HEK293T (cell line): ENCODE data around the gene GALNT16.

Source experiments
- CTCF ChIA-PET: fragments of 350-600 bp; formaldehyde crosslinking; extraction: SDS; loops from one replicate; lab custom pipeline; 2021; ENCODE audit warnings: antibody characterized with exemption, inconsistent platforms; lab: Yijun Ruan, JAX
- POLR2A ChIA-PET: fragments of 350-600 bp; formaldehyde crosslinking; extraction: SDS; loops from one replicate; lab custom pipeline; 2020; ENCODE audit warnings: antibody characterized with exemption, inconsistent platforms; lab: Yijun Ruan, JAX
- DNase-seq: peaks from one replicate; pipeline ENCODE4 v3.0.0; 2012; ENCODE audit warnings: mixed read lengths; ENCODE audit errors: extremely low spot score
- ARNT ChIP-seq: fragments of 450-650 bp; IDR thresholded peaks from 2 replicates; pipeline ENCODE4 v1.6.1; 2017; ENCODE audit warnings: mild to moderate bottlenecking
- BHLHE40 ChIP-seq: fragments of 450-650 bp; IDR thresholded peaks from 2 replicates; pipeline ENCODE4 v1.6.1; 2016; ENCODE audit warnings: mild to moderate bottlenecking, moderate library complexity, borderline replicate concordance
- CTBP1 ChIP-seq: fragments of 450-650 bp; IDR thresholded peaks from 2 replicates; pipeline ENCODE4 v1.6.1; 2016; ENCODE audit warnings: borderline replicate concordance
- ELF4 ChIP-seq: fragments of 450-650 bp; IDR thresholded peaks from 2 replicates; pipeline ENCODE4 v1.6.1; 2017; ENCODE audit warnings: antibody characterized with exemption
- FOXA1 ChIP-seq: fragments of 450-650 bp; IDR thresholded peaks from 2 replicates; pipeline ENCODE4 v1.6.1; 2016; ENCODE audit warnings: mild to moderate bottlenecking
- FOXK2 ChIP-seq: fragments of 450-650 bp; IDR thresholded peaks from 2 replicates; pipeline ENCODE4 v1.6.1; 2016; ENCODE audit warnings: mild to moderate bottlenecking
- FOXM1 ChIP-seq: fragments of 450-650 bp; IDR thresholded peaks from 2 replicates; pipeline ENCODE4 v1.6.1; 2017; ENCODE audit warnings: mild to moderate bottlenecking, borderline replicate concordance
- HDGF ChIP-seq: fragments of 450-650 bp; IDR thresholded peaks from 2 replicates; pipeline ENCODE4 v1.6.1; 2017; ENCODE audit warnings: antibody characterized with exemption, borderline replicate concordance
- L3MBTL2 ChIP-seq: fragments of 450-650 bp; conservative IDR thresholded peaks from 2 replicates; pipeline ENCODE4 v1.6.1; 2016; ENCODE audit warnings: mild to moderate bottlenecking
- LEF1 ChIP-seq: fragments of 450-650 bp; IDR thresholded peaks from 2 replicates; pipeline ENCODE4 v1.6.1; 2017; ENCODE audit warnings: mild to moderate bottlenecking, borderline replicate concordance
- NFRKB ChIP-seq: fragments of 450-650 bp; IDR thresholded peaks from 2 replicates; pipeline ENCODE4 v1.6.1; 2016; ENCODE audit warnings: mild to moderate bottlenecking, moderate library complexity
- SP1 ChIP-seq: fragments of 450-650 bp; IDR thresholded peaks from 2 replicates; pipeline ENCODE4 v1.6.1; 2017
- SUZ12 ChIP-seq: fragments of 450-650 bp; IDR thresholded peaks from 2 replicates; pipeline ENCODE4 v1.6.1; 2016; ENCODE audit warnings: mild to moderate bottlenecking
- TARDBP ChIP-seq: fragments of 450-650 bp; IDR thresholded peaks from 2 replicates; pipeline ENCODE4 v1.6.1; 2016
- ZNF384 ChIP-seq: fragments of 450-650 bp; IDR thresholded peaks from 2 replicates; pipeline ENCODE4 v1.6.1; 2016
- TF ChIP-seq, protein P1 (sequence below): fragments of 450-650 bp; IDR thresholded peaks from 2 replicates; pipeline ENCODE4 v1.6.1; 2016

GALNT16 gene

DNA sequence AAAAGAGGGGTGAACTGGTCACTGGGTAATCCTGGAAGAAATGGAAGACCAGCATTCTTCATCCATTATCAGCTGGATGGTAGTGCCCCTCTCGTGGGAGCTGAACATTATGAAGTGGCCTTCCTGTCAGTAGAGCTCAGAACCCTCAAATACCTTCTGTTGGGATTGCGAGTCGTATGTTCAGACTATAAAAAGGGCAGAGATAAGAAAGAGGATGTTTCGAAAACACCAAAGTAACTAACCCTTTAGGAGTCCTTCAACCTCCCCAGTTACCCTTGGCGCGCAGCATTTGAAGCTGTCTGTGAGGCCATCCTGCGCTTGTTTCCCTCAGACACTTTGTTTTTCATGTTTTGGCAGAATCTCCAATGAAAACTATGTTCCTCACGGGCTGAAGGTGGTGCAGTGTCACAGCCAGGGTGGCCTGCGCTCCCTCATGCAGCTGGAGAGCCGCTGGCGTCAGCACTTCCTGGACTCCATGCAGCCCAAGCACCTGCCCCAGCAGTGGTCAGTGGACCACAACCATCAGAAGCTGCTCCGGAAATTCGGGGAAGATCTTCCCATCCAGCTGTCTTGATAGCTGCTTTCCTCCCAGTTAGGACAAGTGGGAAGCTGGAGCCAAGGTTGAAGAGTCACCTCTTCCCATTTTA, 19.3 kb upstream of the GALNT16 start:
- POLR2A ChIA-PET = no interaction called here
- CTCF ChIA-PET = interaction anchor here (1.4 kb wide), 1 partner anchor 220 kb away, joined by 6 read pairs; no protein-coding TSS in a partner anchor
- TF ChIP-seq TARDBP (no peak), BHLHE40 (no peak), CTBP1 (no peak), NFRKB (no peak), FOXA1 (no peak), ARNT (no peak), ZNF384 (no peak), L3MBTL2 (no peak), SUZ12 (no peak), FOXM1 (no peak), FOXK2 (no peak), HDGF (no peak), LEF1 (no peak)
- TF ChIP-seq, protein P1, sequence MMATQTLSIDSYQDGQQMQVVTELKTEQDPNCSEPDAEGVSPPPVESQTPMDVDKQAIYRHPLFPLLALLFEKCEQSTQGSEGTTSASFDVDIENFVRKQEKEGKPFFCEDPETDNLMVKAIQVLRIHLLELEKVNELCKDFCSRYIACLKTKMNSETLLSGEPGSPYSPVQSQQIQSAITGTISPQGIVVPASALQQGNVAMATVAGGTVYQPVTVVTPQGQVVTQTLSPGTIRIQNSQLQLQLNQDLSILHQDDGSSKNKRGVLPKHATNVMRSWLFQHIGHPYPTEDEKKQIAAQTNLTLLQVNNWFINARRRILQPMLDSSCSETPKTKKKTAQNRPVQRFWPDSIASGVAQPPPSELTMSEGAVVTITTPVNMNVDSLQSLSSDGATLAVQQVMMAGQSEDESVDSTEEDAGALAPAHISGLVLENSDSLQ = no peak
- DNase-seq = no peak

DNA sequence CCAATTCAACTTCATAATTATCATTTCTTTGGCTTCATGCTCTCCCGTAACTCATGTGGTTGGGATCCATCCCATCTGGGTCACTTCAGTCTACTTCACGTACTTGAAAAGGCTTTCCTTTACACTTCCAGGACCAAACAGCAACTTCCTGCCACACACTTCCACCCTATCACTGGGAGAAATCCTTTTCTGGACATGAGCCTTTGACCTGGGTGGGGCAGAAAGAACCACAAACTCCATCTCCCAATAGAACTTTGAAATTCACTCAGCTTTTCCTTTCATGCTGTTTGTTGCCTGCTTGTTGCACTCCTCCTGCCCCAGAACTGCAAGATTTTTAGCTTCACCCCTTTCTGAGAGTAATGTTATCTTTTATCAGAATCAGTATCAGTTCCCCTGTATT, 18.4 kb upstream of the GALNT16 start:
- no peak for DNase-seq
- no peak for TF ChIP-seq LEF1
- TF ChIP-seq TARDBP = no peak
- no peak for TF ChIP-seq L3MBTL2
- TF ChIP-seq SUZ12 = no peak
- no peak for TF ChIP-seq ELF4
- TF ChIP-seq, protein P1 = no peak
- no peak for TF ChIP-seq SP1
- TF ChIP-seq HDGF = no peak
- TF ChIP-seq CTBP1 = no peak
- no peak for TF ChIP-seq BHLHE40
- TF ChIP-seq FOXK2 = no peak
- ChIA-PET CTCF (interaction anchor here (0.6 to 2.1 kb wide), 9 partner anchors 9 to 221 kb away, joined by 3 to 7 read pairs (median 5); no protein-coding TSS in a partner anchor), POLR2A (no interaction called here)

DNA sequence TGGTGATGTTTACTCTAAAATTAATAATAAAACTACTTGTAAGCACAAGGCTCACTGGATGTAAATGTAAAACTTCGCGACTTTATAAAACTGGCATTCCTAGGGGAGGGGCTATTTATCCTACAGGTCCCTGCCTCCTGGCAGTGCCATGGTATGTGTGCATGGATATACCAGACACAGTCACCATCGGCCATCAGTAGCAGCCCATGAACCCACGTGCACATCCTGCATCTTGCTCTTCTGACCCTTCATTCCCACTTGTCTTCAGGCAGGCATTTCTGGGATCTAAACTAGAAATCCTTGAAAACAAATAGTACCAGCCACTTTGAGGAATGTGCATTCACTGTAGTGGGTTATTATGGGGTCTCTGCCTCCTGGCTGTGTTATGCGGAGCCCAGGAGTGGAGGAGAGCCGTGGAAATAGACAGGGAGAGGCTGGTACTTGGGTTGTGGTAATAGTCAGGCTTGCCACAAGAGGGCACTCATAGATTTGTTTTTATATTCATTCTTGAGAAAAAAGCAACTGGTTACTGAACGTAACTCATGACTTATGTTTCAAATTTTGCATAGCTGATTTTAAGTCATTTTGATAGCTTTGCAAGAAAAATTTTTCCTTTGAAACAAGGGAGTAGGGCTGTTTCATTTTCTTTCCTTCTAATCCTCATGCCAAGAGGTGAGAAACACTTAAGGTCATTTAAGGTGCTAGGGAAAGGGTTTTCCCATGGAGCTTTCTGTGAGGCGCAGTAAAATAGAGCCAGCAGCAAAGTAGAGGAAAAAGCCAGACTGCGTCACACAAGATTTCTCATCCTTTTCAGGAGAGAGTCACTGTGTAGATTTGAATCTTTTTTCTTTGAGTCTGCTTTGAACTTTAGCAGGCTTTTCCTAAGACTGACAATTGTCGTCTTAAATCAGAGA, 17.4 kb upstream of the GALNT16 start:
- no peak for TF ChIP-seq NFRKB
- ChIA-PET CTCF (interaction anchor here (0.6 to 2.1 kb wide), 15 partner anchors 8 to 331 kb away, joined by 3 to 7 read pairs (median 3); partner anchors contain the start of gene GALNT16), POLR2A (interaction anchor here (0.7 kb wide), 1 partner anchor 156 kb away, joined by 3 read pairs; the partner anchor contains the start of genes ERH and SLC39A9)
- peak; percentile 78 for DNase-seq

DNA sequence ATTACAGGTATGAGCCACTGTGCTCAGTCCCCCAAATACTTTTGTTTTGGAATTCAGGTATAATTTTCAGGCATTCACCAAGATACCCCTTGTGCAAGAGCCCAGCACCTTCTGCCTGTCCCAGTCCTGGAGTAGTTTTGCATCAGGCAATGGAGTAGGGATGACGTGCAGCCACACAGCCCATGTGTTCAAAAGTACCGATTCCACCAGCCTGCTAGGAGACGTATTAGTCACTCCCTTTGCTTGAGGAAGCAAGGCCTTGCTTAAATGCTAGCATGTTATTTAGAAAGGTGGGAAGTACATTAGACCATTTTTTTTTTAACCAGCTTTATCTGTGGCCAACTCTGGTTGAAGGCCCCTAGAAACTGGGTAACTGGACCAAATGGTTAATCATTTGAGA, 15.0 kb upstream of the GALNT16 start:
- ChIA-PET POLR2A (no interaction called here), CTCF (interaction anchor here (0.6 to 0.7 kb wide), 3 partner anchors 57 to 559 kb away, joined by 3 to 5 read pairs (median 3); no protein-coding TSS in a partner anchor)
- no peak for TF ChIP-seq SP1
- TF ChIP-seq HDGF = no peak
- no peak for TF ChIP-seq BHLHE40
- no peak for TF ChIP-seq FOXA1
- no peak for TF ChIP-seq FOXM1
- no peak for TF ChIP-seq NFRKB
- no peak for TF ChIP-seq ELF4
- no peak for TF ChIP-seq ARNT
- DNase-seq = no peak

DNA sequence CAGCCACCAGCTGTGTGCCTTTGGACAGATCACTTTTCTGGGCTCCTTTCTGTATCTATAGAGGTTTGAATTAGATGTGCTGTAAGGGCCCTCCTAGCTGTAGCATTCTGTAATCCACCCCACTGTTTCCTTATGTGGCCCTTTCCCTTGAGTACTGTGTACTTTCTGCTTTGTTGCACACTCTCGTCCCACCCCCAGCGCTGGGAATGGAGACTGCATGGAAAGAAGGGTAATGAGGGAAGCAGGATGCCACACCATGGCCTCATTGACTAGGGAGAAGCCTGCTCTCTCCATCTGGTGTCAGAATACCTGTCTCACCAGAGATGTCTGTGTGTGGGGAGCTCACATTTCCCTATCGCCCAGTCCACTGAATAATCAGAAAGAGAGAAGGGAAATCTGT, 13.6 kb upstream of the GALNT16 start:
- CTCF ChIA-PET = interaction anchor here (0.6 kb wide), 1 partner anchor 16 kb away, joined by 3 read pairs; no protein-coding TSS in a partner anchor
- POLR2A ChIA-PET = no interaction called here

More for the DNA sequence above, 13.6 kb upstream of the GALNT16 start:
- TF ChIP-seq NFRKB (no peak), FOXM1 (no peak), LEF1 (no peak), CTBP1 (no peak), L3MBTL2 (no peak), FOXK2 (no peak), ELF4 (no peak), ARNT (no peak), ZNF384 (no peak), BHLHE40 (no peak), TARDBP (no peak), SUZ12 (no peak), SP1 (no peak), HDGF (no peak), FOXA1 (no peak)
- TF ChIP-seq, protein P1 = no peak
- no peak for DNase-seq
